ENCODE measurements around the gene CCDC8. TPM values are rescaled to one million over a fixed set of nuclear protein-coding genes. Genes with fewer than 3 reads are reported as not detected.
"Not testable (repeated sequence)": the region's sequence is repeated elsewhere in the genome, so short reads cannot be mapped to it uniquely, and the experiment has no call there.

Gene CCDC8
- total RNA-seq, 1 experiment from 2014 or later: not detected

- DNase-seq (ENCODE audit: low read depth): no peak
These were observed 8.5 kb downstream of the CCDC8 start for GRCh38 chr19:46404753-46405468.

- DNase-seq (ENCODE audit: low read depth): no peak
These were observed 9.2 kb downstream of the CCDC8 start for GRCh38 chr19:46404055-46404752.

- DNase-seq (ENCODE audit: low read depth): no peak
These were observed 10.6 kb downstream of the CCDC8 start for GRCh38 chr19:46402725-46403124.

GRCh38 chr19:46397801-46398479 is 15.4 kb downstream of the CCDC8 start:
- DNase-seq (ENCODE audit: low read depth): not testable (repeated sequence)

GRCh38 chr19:46394402-46394797 is 19.0 kb downstream of the CCDC8 start:
- no peak for DNase-seq (ENCODE audit: low read depth)

GRCh38 chr19:46393456-46394401 is 19.6 kb downstream of the CCDC8 start:
- no peak for DNase-seq (ENCODE audit: low read depth)

GRCh38 chr19:46392837-46393236 is 20.5 kb downstream of the CCDC8 start:
- no peak for DNase-seq (ENCODE audit: low read depth)

GRCh38 chr19:46392252-46392801 is 21.0 kb downstream of the CCDC8 start:
- no peak for DNase-seq (ENCODE audit: low read depth)

- DNase-seq (ENCODE audit: low read depth): no peak
These were observed 21.8 kb downstream of the CCDC8 start for GRCh38 chr19:46391296-46392251.

- no peak for DNase-seq (ENCODE audit: low read depth)
These were observed 22.5 kb downstream of the CCDC8 start for GRCh38 chr19:46390866-46391265.

GRCh38 chr19:46390121-46390858 is 23.1 kb downstream of the CCDC8 start:
- no peak for DNase-seq (ENCODE audit: low read depth)

GRCh38 chr19:46388311-46389095 is 24.9 kb downstream of the CCDC8 start:
- no peak for DNase-seq (ENCODE audit: low read depth)

- DNase-seq (ENCODE audit: low read depth): no peak
These were observed 25.6 kb downstream of the CCDC8 start for GRCh38 chr19:46387713-46388130.

- no peak for DNase-seq (ENCODE audit: low read depth)
These were observed 26.2 kb downstream of the CCDC8 start for GRCh38 chr19:46386996-46387712.

GRCh38 chr19:46386151-46386550 is 27.2 kb downstream of the CCDC8 start:
- no peak for DNase-seq (ENCODE audit: low read depth)

GRCh38 chr19:46385636-46386035 is 27.7 kb downstream of the CCDC8 start:
- DNase-seq (ENCODE audit: low read depth): no peak

GRCh38 chr19:46384396-46384795 is 29.0 kb downstream of the CCDC8 start:
- DNase-seq (ENCODE audit: low read depth): no peak

- no peak for DNase-seq (ENCODE audit: low read depth)
These were observed 29.5 kb downstream of the CCDC8 start for GRCh38 chr19:46383846-46384245.
